Esophagus muscularis mucosa (tissue), 3 donors: ENCODE measurements around the gene SYNGR4.

ENCODE experiments used
- EP300 ChIP-seq: sonication (generic); formaldehyde crosslinking; IDR thresholded peaks from one replicate; pipeline ENCODE4 v1.6.1; 2017; ENCODE audit warnings: antibody characterized with exemption
- TF ChIP-seq, protein P1 (sequence below), 3 experiments: fragments of 200-600 bp in 2 of 3; fragments of 450-650 bp in 1 of 3; sonication (generic) in 2 of 3; IDR thresholded peaks; one replicate each; pipeline ENCODE4 v1.5.1; 2017 to 2019; ENCODE audit warnings: antibody characterized with exemption in 3 of 3, mild to moderate bottlenecking in 2 of 3, moderate library complexity in 1 of 3

DNA sequence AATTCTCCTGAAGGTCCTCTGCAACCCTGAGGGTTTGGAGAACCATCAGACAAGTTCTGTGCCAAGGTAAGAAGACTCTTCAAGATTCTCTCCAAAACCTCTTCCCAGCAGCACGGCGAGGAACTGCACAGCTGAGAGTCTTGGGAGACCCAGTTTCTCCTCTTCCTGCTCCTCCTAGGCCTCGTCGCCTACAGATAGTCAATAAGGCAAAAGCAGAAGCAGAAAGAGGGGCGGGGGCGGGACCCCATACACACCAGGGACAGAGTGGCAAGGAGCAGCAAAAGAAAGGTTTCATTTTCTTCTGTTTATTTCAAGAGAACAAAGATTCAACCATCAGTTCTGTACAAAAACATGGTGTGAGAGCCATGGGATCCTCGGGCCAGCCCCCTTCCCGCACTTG, 18.1 kb downstream of the SYNGR4 start:
- TF ChIP-seq, protein P1, sequence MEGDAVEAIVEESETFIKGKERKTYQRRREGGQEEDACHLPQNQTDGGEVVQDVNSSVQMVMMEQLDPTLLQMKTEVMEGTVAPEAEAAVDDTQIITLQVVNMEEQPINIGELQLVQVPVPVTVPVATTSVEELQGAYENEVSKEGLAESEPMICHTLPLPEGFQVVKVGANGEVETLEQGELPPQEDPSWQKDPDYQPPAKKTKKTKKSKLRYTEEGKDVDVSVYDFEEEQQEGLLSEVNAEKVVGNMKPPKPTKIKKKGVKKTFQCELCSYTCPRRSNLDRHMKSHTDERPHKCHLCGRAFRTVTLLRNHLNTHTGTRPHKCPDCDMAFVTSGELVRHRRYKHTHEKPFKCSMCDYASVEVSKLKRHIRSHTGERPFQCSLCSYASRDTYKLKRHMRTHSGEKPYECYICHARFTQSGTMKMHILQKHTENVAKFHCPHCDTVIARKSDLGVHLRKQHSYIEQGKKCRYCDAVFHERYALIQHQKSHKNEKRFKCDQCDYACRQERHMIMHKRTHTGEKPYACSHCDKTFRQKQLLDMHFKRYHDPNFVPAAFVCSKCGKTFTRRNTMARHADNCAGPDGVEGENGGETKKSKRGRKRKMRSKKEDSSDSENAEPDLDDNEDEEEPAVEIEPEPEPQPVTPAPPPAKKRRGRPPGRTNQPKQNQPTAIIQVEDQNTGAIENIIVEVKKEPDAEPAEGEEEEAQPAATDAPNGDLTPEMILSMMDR (IDR thresholded peaks at IDR 0.05), result no peak
- TF ChIP-seq EP300, result no peak
